GM12865 (cell line): ENCODE measurements around the gene PRKCH.

ENCODE experiments used
- DNase-seq: peaks from one replicate; pipeline ENCODE4 v3.0.0; 2010; ENCODE audit warnings: low read depth
- H3K4me3 ChIP-seq: 2 replicates; pipeline ENCODE4 v1.5.1; 2011; ENCODE audit warnings: mild to moderate bottlenecking, low read depth, low read length, control low read depth
- CTCF ChIP-seq: IDR thresholded peaks from 2 replicates; pipeline ENCODE4 v1.5.1; 2011; ENCODE audit warnings: low read length, control low read depth, low read depth, inconsistent platforms; ENCODE audit not compliant: insufficient read depth; ENCODE audit errors: missing control alignments

Gene PRKCH

DNA sequence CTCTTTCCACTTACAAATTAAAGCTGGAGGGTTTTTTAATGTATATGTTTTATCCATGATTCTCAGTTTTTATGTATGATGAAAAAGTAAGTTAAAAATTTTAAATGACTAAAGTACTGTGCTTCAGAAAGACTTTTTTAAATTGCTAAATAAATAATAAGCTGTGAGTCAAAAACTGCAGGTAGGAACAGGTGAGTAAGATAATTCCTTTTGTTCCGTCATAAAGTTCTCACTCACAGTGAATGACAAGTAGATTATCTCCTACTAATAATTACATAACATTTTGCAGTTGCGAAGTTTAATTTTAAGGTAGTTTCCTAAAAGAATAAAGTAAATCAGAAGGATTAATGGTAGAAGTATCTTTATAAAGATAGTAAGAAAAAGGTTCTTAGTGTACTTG, 78.0 kb downstream of the PRKCH start:
- no peak overlapping the region for H3K4me3 ChIP-seq
- DNase-seq: no peak
- TF ChIP-seq CTCF: no peak

DNA sequence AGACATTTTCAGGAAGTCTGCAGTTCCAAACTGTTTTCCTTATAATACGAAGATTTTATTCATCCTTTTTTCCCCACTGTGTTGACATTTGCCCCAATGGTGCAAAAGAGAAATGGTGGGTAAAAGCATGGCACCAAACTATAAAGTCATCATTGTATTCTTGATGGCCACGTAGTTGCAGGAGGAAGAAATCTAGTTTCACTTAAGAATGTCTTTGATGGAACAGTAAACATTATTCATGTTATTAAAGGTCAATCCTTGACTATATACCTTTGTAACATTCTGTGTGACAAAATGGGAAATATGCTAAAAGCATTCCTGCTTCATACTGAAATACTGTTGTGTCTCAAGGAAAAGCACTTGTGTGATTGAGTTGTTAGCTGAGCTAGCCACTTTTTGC, 80.1 kb downstream of the PRKCH start:
- TF ChIP-seq CTCF: no peak
- no peak for DNase-seq
- no peak overlapping the region for H3K4me3 ChIP-seq

DNA sequence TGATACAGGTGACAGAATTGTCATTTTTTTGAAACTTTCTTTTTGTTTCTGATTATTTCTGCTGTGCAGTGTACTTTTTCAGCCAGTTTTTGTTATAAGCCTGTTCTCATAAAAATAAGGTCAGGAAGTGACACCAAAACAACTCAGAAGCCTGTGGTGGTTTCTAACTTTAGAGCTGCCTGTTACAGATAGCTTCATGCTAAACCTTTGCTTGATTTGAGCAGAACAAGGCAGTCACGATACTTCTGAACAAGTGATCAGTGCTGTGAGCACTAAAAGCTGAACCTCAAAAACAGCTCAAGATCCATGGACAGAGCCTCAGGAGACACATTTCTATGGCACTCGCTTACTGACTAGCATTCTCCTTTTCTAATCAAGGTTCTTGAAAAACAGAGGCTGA, 82.0 kb downstream of the PRKCH start:
- no peak overlapping the region for H3K4me3 ChIP-seq
- TF ChIP-seq CTCF: no peak
- DNase-seq: peak; percentile 63

GRCh38 chr14:61404637-61405036, 83.3 kb downstream of the PRKCH start:
- no peak for TF ChIP-seq CTCF
- DNase-seq: no peak
- H3K4me3 ChIP-seq: no peak overlapping the region

GRCh38 chr14:61406198-61406597, 84.8 kb downstream of the PRKCH start:
- no peak for TF ChIP-seq CTCF
- no peak for DNase-seq

GRCh38 chr14:61406675-61407074, 85.3 kb downstream of the PRKCH start:
- TF ChIP-seq CTCF: no peak
- no peak overlapping the region for H3K4me3 ChIP-seq
- DNase-seq: no peak

More at GRCh38 chr14:61406198-61406597, 84.8 kb downstream of the PRKCH start:
- H3K4me3 ChIP-seq: no peak overlapping the region

DNA sequence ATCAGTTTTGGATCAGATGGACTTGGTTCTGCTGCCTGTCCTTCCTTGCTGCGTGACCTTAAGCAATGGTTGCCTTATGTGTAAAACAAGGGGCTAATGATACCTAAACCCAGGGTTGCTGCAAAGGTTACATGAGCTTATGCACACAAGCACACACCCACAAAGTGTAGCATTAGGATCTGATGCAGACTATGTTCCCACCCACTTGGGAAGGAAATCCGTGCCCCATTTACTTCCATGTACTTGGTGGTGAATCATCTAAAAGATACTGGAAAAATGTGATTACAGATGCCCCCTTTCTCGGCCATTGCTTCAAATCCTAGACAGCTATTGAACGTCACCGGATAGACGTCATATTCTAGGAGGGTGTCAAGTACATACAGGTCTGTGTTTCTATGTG, 87.1 kb downstream of the PRKCH start:
- no peak for DNase-seq
- no peak for TF ChIP-seq CTCF
- H3K4me3 ChIP-seq: no peak overlapping the region
